ENCODE measurements around the gene PCP4. TPM values are rescaled to one million over a fixed set of nuclear protein-coding genes. Genes with fewer than 3 reads are reported as not detected.
"Not testable (repeated sequence)": the region's sequence is repeated elsewhere in the genome, so short reads cannot be mapped to it uniquely, and the experiment has no call there.

The PCP4 gene
- total RNA-seq, 6 experiments from 2014 or later = not detected

GRCh38 chr21:39888848-39889247 lies 21.6 kb downstream of the PCP4 start:
- Mint-ChIP-seq H3K9me3 (peaks cover 24% of the 10 kb centered on the region), H3K4me1 (ENCODE audit: low read depth) (no peaks in the 10 kb centered on the region), H3K36me3 (ENCODE audit: low read depth) (no peaks in the 10 kb centered on the region), H3K4me3 (no peak overlapping the region), H3K27ac (no peak overlapping the region), H3K27me3 (ENCODE audit: insufficient read depth) (peaks cover 5% of the 10 kb centered on the region)
- DNase-seq = no peak
- no peak for TF ChIP-seq CTCF (IDR thresholded peaks at IDR 0.05)

DNA sequence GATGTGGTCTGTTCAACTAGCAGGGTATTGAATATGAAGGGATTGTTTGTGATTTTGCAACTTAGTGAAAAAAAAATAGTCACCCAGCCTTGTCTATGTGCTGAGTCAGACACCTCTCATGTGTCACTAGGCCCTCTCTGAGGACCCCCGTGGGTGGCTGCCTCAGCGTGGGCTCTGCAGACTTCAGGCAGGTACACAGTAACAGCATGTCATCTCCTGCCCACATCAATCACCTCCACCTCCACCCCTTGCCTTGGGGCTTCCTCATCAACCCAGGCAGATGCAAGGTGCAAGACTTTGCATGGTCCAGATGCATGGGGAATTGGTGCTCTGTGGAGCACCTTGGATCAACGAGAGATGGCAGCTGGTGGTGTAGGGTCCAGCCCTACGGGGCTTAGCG lies 23.9 kb downstream of the PCP4 start:
- H3K4me1 Mint-ChIP-seq (ENCODE audit: low read depth) = no peaks in the 10 kb centered on the region
- no peaks in the 10 kb centered on the region for H3K36me3 Mint-ChIP-seq (ENCODE audit: low read depth)
- TF ChIP-seq CTCF (IDR thresholded peaks at IDR 0.05) = no peak
- no peak overlapping the region for H3K4me3 Mint-ChIP-seq
- no peak overlapping the region for H3K27ac Mint-ChIP-seq
- peaks cover 2% of the 10 kb centered on the region for H3K27me3 Mint-ChIP-seq (ENCODE audit: insufficient read depth)
- DNase-seq = no peak
- peaks cover 33% of the 10 kb centered on the region for H3K9me3 Mint-ChIP-seq

DNA sequence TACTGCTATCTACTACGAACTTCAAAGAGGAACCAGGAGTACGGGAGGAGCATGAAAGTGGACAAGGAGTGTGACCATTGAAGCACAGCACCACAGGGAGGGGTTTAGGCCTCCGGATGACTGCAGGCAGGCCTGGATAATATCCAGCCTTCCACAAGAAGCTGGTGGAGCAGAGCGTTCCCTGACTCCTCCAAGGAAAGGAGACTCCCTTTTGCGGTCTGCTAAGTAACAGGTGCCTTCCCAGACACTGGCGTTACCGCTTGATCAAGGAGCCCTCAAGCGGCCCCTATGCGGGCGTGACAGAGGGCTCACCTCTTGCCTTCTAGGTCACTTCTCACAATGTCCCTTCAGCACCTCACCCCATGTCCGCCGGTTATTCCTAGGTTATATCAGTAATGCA lies 24.6 kb downstream of the PCP4 start:
- not testable (repeated sequence) for H3K27ac Mint-ChIP-seq; H3K27me3 Mint-ChIP-seq (ENCODE audit: insufficient read depth); H3K4me3 Mint-ChIP-seq; H3K4me1 Mint-ChIP-seq (ENCODE audit: low read depth); DNase-seq; H3K36me3 Mint-ChIP-seq (ENCODE audit: low read depth)
- peaks cover 38% of the 10 kb centered on the region for H3K9me3 Mint-ChIP-seq

- no peak for DNase-seq
- H3K36me3 Mint-ChIP-seq (ENCODE audit: low read depth) = no peaks in the 10 kb centered on the region
- H3K9me3 Mint-ChIP-seq = peaks cover 15% of the 10 kb centered on the region
- H3K27ac Mint-ChIP-seq = no peak overlapping the region
- H3K27me3 Mint-ChIP-seq (ENCODE audit: insufficient read depth) = no peaks in the 10 kb centered on the region; the same call in 1 of the 2 replicates
- H3K4me3 Mint-ChIP-seq = no peak overlapping the region
- no peak for TF ChIP-seq CTCF (IDR thresholded peaks at IDR 0.05)
- no peaks in the 10 kb centered on the region for H3K4me1 Mint-ChIP-seq (ENCODE audit: low read depth)
Observed at GRCh38 chr21:39900491-39900890, 33.3 kb downstream of the PCP4 start.

GRCh38 chr21:39900911-39901310 lies 33.7 kb downstream of the PCP4 start:
- H3K27me3 Mint-ChIP-seq (ENCODE audit: insufficient read depth) = no peaks in the 10 kb centered on the region; the same call in 1 of the 2 replicates
- H3K9me3 Mint-ChIP-seq = peaks cover 15% of the 10 kb centered on the region
- no peak overlapping the region for H3K4me3 Mint-ChIP-seq
- no peak for DNase-seq
- no peaks in the 10 kb centered on the region; the same call in 1 of the 2 replicates for H3K36me3 Mint-ChIP-seq (ENCODE audit: low read depth)
- TF ChIP-seq CTCF (IDR thresholded peaks at IDR 0.05) = no peak
- H3K27ac Mint-ChIP-seq = no peak overlapping the region
- no peaks in the 10 kb centered on the region for H3K4me1 Mint-ChIP-seq (ENCODE audit: low read depth)

- no peak for TF ChIP-seq CTCF (IDR thresholded peaks at IDR 0.05)
- Mint-ChIP-seq H3K36me3 (ENCODE audit: low read depth) (no peaks in the 10 kb centered on the region; the same call in 1 of the 2 replicates), H3K4me3 (no peak overlapping the region), H3K9me3 (peaks cover 22% of the 10 kb centered on the region), H3K4me1 (ENCODE audit: low read depth) (no peaks in the 10 kb centered on the region), H3K27me3 (ENCODE audit: insufficient read depth) (no peaks in the 10 kb centered on the region; the same call in 1 of the 2 replicates), H3K27ac (no peak overlapping the region)
- no peak for DNase-seq
Observed at GRCh38 chr21:39902986-39903385, 35.7 kb downstream of the PCP4 start.

All from HFFc6 (cell line).